Measurements from ENCODE around the gene PLCG2. TPM values are rescaled to one million over a fixed set of nuclear protein-coding genes. Genes with fewer than 3 reads are reported as not detected.

PLCG2 gene
- total RNA-seq, 1 experiment from 2014 or later: 3.9 TPM

DNA sequence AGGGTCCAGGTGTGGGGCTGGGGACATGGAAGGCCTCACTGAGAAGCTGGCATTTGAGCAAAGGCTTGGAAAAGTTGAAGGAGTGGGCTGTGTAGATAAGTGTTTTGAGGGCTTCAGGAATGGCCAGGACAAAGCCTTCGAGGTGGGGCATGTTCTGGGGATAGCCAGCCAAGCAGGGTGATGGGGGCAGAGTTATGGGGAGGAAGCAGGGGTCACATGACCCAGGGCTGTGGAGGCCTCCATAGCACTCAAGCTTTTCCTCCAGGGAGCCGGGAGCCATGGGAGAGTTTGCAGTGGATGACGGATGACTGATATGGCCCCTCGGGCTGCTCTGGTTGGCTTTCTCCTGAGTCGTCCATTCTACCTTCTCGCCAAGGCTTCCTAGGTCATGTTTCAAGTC, 27.6 kb downstream of the PLCG2 start:
- in situ Hi-C loops (cut with HindIII; ENCODE audit: low pct_unique_long_range_greater_than_20kb, low sequenced_read_pairs): no loop called here

DNA sequence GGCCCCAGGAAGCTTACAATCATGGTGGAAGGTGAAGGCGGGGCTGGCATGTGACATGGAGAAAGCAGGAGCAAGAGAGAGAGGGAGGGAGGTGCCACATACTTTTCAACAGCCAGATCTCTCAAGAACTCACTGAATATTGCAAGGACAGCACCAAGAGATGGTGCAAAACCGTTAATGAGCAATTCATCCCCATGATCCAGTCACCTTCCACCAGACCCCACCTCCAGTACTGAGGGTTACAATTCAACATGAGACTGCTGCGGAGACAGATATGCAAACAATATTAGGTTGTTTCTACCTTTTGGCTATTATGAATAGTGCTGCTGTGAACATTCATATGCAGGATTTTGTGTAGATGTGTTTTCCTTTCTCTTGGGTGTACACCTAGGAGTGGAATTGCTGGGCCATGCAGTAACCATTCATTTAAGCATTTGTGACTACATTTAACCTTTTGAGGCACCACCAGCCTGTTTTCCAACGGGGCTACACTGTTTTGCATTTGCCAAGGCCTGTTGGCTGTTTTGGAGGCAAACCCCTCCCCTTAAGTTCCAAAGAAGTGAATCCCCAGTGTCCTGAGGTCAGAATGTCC, 28.8 kb downstream of the PLCG2 start:
- no peak for DNase-seq (ENCODE audit: low read depth)
- in situ Hi-C loops (cut with HindIII; ENCODE audit: low pct_unique_long_range_greater_than_20kb, low sequenced_read_pairs): no loop called here

More for the DNA sequence above, 27.6 kb downstream of the PLCG2 start:
- no peak for DNase-seq (ENCODE audit: low read depth)

DNA sequence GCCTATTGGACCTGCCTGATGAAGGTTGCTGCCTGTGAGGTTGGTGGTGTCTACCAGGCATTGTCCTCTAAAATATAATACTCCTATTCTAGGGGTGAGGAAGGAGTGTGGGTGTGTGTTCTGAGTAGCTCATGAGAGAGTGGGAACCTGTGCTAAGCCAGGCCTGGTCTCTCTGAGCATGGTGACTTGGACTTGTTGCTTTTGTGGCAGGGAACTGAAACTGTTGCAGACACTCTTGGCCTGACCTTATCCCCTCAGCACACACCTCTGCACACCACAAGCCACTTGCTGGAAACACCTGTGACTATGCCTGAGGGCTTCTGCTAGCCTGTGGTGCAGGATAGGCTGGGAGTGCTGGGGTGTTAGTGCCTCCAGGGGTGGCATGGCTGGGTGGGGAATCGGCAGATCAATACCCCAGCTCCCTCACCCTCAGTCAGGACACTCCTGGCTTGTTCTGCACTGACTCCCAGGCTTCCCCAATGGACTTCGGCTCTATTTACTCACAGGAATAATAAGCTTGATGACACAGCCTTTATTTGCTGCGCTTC, 29.9 kb downstream of the PLCG2 start:
- in situ Hi-C loops (cut with HindIII; ENCODE audit: low pct_unique_long_range_greater_than_20kb, low sequenced_read_pairs): no loop called here

DNA sequence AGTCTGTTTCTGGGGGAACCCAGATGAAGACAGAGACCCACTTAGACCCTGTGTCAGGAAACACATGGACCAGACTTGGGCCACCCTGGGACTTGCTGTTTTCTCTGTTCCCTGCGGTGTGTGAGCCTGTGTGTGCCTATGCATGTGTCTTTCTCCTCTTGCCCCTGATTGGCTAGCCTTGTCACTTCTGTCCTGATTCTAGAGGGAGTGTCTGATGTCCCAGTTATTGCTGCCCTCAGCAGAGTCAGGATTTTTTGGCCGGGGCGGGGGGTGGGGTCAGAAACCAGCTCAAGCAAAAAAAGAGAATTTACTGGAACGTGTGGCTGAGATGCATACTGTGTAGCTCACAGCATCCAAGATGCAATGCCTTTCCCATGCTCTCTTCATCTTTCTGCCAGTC, 30.5 kb downstream of the PLCG2 start:
- in situ Hi-C loops (cut with HindIII; ENCODE audit: low pct_unique_long_range_greater_than_20kb, low sequenced_read_pairs): no loop called here
- DNase-seq (ENCODE audit: low read depth): no peak

More for the DNA sequence above, 29.9 kb downstream of the PLCG2 start:
- DNase-seq (ENCODE audit: low read depth): no peak

DNA sequence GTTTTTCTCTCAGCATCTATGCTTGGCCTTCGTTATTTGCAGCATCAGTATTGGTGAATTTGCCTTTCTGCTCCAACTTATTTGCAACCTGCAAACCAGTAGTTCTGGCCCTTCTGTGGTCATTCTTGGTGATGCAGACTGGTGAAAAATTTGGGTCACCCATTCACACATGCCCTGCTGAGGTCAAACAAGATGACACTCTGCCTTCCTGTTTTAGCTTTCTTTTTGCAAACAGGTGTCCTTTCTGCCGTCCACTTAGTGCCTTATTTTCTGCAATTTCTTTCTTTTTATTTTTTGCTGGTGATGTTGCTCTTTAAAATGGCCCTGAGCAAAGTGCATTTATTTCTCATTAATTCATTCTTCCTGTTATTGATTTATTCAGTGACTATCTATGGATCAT, 31.3 kb downstream of the PLCG2 start:
- in situ Hi-C loops (cut with HindIII; ENCODE audit: low pct_unique_long_range_greater_than_20kb, low sequenced_read_pairs): no loop called here
- DNase-seq (ENCODE audit: low read depth): no peak

DNA sequence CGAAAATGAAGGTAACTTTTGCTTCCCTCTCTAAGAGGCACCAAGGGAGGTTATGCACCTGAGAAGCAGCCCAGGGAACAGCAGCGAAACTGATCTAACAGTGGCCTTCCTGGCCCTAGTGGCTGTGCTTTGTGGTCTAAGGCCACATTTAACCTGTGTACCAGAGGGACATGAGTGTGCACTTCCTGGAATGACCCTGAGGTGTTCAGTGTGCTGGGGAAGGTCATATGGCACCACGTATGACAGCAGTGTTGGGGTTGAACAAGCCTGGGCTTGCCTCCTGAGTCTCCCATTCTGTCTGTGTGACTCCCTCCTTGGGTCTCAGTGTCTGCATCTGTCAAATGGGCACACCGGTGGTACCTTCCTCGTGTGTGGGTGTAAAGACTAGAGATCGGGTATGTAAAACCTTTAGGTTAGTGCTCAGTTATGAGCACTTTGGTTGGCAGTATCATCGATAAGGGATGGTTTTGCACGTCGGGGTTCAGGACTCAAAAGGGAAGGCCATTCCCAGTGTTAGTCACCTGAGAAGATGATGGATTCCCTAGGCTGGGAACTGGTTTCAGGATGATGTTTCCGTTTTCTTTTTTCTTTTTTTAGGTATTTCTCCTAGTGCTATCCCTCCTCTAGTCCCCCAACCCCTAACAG, 31.9 kb downstream of the PLCG2 start:
- no peak for DNase-seq (ENCODE audit: low read depth)
- in situ Hi-C loops (cut with HindIII; ENCODE audit: low pct_unique_long_range_greater_than_20kb, low sequenced_read_pairs): no loop called here

DNA sequence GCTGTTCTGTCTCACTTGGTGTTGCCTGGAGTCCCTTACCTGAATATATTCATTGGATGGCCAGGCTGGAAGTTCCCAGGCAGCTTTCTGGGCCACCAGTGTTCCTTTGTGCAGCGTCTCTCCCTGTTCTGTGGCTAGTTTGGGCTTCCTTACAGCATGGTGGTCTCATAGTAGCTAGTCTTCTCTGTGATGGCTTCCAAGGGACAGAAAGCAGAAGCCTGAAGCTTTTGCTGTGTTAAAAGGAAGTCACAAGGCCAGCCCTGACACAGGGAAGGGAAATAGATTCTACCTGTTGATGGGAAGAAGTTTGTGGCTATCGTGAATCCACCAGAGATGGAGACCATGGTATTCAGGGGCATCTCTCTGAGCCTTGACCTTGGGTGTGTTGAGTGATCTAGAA, 34.6 kb downstream of the PLCG2 start:
- no peak for DNase-seq (ENCODE audit: low read depth)
- in situ Hi-C loops (cut with HindIII; ENCODE audit: low pct_unique_long_range_greater_than_20kb, low sequenced_read_pairs): no loop called here

DNA sequence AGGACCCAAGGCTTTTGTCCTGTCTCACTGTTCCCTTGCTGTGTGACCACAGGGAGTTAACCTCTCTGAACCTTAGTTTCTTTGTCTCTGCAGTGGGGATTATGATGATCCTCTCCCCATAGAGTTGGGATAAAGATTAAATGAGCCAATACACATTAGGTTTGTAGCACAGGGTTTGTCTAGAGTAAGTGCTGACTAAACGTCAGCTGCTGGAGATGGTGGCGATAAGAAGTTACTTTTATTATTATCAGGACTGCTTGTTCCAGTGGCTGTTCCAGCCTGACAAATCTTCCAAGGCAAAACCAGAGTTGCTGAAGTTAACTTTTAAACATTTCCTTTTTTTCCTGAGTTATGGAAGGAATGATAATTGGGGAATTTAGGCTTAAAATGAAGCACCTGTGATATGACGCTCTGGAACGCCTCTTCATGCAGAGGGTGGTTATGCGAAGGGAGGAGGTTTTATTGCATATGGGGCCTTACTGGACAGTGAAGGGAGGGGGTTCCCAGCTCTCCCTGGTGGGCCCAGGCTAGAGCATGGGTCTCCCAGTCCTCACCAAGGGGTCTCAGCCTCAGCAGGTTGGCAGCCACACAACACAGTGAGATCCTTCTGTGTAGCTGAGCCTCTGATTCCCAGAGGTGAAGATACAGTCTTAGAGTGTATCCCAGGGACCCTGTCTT, 35.8 kb downstream of the PLCG2 start:
- in situ Hi-C loops (cut with HindIII; ENCODE audit: low pct_unique_long_range_greater_than_20kb, low sequenced_read_pairs): no loop called here
- no peak for DNase-seq (ENCODE audit: low read depth)

DNA sequence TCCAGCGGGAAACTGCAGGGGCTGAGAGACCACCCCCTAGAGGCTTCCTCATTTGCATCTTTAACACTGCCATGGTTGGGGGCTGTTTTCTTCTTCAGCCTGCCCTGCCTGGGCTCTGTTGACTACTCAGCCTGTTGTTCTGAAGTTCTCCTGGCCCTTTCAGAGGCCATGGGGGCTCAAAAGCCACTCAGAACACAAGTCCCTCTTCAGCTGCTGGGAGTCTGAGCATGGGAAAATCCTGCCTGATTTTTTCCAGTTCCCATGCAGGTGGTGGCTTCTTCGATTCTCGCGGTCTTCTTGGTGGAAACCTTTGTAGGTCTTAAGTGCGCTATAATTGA, 36.3 kb downstream of the PLCG2 start:
- DNase-seq (ENCODE audit: low read depth): no peak
- in situ Hi-C loops (cut with HindIII; ENCODE audit: low pct_unique_long_range_greater_than_20kb, low sequenced_read_pairs): no loop called here

DNA sequence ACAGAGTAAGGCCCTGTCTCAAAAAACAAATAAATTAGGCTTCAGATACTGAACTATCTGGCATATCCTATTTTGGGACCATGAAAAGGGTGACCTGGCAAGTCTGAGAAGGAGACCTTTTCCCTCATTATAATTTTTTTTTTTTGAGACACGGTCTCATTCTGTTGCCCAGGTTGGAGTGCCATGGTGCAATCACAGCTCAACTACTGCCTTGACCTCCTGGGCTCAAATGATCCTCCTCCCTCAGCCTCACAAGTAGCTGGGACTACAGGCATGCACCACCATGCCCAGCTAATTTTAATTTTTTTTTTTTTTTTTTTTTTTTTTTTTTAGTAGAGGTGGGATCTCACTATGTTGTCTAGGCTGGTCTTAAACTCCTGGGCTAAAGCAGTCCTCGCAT, 37.3 kb downstream of the PLCG2 start:
- in situ Hi-C loops (cut with HindIII; ENCODE audit: low pct_unique_long_range_greater_than_20kb, low sequenced_read_pairs): no loop called here

DNA sequence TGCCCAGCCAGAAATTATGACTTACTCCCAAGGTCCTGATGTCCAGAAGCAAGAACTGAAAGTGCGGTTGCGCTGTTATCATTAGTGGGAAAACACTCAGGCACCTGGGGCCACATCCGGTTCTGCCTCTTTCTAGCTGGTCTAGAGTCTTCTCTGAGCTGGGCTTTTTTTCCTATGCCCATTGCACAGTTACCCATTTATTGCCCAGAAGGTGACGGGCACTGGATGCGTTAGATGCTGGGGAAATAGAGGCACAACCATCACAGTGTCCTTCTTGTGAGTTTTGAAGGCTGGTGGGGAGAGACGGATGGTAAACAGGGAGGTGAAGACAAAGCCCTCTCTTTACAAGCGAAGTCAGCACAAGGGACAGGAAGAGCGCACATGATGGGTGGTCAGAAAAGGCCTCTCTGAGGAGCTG, 37.7 kb downstream of the PLCG2 start:
- DNase-seq (ENCODE audit: low read depth): no peak
- in situ Hi-C loops (cut with HindIII; ENCODE audit: low pct_unique_long_range_greater_than_20kb, low sequenced_read_pairs): no loop called here

More for the DNA sequence above, 37.3 kb downstream of the PLCG2 start:
- no peak for DNase-seq (ENCODE audit: low read depth)

DNA sequence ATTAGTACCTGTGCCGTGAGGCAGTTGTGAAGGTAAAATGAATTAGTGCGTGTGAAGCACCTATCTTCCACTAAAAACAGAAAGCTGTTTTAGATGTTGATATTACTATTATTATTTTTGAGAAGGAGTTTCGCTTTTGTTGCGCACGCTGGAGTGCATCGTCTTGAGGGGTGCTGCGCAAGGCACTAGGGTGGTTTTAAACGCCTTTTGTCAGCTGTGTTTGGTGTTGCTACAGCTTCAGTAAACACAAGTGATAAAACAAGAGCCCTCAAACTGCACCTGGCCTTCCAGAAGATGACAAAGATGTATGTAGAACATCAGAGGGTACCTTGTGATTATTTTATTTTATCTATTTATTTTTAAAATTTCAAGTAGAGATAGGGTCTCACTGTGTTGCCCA, 38.2 kb downstream of the PLCG2 start:
- in situ Hi-C loops (cut with HindIII; ENCODE audit: low pct_unique_long_range_greater_than_20kb, low sequenced_read_pairs): no loop called here
- DNase-seq (ENCODE audit: low read depth): no peak

DNA sequence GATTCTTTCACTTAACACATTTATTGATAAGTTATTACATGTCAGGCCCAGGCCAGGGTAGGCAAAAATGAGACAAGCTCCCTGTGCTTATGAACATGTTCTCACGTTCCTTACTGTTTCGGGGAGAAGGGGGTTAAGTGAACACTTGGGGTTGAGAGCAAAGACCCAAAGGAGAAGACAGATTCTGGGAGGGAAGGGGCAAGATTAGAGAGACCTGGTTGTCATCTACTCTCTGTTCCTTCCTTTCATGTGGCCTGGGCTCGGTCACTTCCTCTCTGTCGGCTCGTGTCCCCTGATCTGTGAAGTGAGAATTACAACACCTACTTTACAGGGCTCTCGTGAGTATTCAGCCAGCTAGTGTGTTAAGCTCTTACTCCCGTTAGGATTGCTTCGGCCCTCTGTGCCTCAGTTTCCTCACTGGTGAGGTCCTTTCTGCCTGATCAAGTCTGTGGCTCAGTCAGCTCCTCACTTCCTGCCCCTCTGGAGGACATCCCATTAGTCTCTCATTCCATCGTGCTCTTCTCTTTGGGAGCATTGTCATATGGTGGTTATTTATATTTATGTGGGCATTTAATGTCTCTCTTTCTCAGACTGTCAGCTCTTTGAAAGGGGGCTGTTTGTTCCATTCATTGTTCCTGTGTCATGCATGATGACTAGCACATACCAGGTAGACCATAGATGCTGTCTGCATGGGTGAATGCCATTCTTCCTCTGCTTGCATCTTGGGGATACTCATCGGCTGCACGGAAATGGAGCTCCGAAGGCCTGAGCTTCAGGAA, 38.9 kb downstream of the PLCG2 start:
- in situ Hi-C loops (cut with HindIII; ENCODE audit: low pct_unique_long_range_greater_than_20kb, low sequenced_read_pairs): no loop called here
- DNase-seq (ENCODE audit: low read depth): no peak

DNA sequence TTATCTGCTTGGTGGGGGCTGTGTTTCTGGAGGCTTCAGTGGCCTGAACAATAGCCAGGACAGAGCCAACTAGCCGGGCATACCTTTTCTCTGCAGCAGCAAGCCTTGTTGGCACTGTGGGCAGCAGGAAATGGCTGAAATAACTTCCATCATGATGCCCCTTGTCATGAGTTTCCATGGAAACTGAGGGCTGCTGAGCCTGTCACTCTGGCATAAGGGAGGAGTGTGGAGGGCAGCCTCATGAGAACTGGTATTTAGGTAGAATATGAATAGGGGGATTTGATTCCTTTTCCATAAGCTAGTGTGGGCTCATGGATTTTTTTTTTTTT, 39.4 kb downstream of the PLCG2 start:
- in situ Hi-C loops (cut with HindIII; ENCODE audit: low pct_unique_long_range_greater_than_20kb, low sequenced_read_pairs): no loop called here
- no peak for DNase-seq (ENCODE audit: low read depth)

DNA sequence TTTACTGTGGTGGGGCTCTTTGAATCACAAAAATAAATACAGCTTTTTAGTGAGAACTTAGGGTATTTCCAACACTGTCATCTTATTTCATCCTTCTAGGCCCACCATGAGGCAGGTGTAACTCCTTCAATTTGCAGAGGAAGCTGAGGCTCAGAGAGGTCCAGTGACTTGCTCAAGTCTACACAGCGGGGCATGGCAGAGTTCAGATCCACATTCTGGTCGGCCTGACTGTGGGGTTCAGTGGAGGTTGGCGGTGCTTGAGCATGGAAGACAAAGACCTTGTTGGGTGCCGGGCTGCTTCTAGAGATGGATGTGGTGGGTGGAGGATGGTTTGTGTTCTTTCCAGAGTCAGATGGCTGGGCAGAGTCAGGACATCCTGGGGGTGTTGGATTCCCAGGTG, 39.8 kb downstream of the PLCG2 start:
- DNase-seq (ENCODE audit: low read depth): no peak
- in situ Hi-C loops (cut with HindIII; ENCODE audit: low pct_unique_long_range_greater_than_20kb, low sequenced_read_pairs): no loop called here

DNA sequence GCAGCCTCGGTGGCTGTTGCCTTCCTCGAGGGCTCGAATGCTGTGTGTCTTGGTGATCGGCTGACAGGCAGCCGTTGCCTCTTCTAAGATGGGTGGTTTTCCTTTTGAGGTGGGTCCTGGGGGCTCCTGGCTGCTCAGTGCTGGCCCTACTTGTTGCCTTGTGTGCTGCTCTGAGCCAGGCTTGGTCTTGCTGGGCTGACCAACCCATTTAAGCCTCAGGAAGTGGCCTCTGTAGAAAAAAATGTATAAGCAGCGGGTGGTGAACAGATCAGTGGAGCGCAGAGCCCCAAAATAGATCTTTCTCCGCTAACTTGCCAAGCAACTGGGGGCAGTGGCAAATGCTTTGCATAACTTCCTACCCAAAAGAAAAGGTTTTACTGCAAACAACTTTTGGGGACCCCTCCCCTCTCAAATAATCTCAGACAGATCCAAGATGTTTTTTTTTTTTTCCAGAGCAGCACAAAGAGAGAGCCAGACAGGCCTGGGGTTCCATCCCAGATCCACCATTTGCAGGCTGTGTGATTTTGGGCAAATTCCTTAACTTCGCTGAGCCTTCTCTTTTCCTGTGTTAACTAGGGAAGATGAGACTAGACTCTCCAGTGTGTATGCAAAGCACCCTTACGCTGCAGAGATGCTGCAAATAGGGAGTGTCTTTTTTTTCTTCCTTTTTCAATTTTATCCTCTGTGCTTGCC, 42.5 kb downstream of the PLCG2 start:
- in situ Hi-C loops (cut with HindIII; ENCODE audit: low pct_unique_long_range_greater_than_20kb, low sequenced_read_pairs): no loop called here
- no peak for DNase-seq (ENCODE audit: low read depth)

DNA sequence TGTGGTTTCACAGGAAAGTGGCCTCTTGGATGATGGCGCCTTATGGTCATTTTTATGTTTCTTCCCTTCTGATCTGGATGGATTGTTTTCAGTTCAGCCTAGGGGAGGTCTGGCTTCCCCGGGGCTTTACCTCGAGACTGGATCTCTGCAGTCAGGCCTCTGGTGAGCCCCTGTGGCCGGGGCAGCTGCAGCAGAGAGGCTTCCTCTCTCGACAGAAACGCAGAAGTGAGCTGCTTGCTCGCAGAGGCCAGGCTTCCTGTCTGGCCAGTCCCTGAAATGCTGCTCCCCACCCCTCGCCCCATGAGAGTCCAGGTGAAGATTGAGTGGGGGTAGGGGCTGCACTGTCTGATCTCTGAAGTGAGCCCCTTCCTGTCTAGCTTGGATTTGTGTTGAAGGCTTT, 44.0 kb downstream of the PLCG2 start:
- in situ Hi-C loops (cut with HindIII; ENCODE audit: low pct_unique_long_range_greater_than_20kb, low sequenced_read_pairs): no loop called here
- no peak for DNase-seq (ENCODE audit: low read depth)

DNA sequence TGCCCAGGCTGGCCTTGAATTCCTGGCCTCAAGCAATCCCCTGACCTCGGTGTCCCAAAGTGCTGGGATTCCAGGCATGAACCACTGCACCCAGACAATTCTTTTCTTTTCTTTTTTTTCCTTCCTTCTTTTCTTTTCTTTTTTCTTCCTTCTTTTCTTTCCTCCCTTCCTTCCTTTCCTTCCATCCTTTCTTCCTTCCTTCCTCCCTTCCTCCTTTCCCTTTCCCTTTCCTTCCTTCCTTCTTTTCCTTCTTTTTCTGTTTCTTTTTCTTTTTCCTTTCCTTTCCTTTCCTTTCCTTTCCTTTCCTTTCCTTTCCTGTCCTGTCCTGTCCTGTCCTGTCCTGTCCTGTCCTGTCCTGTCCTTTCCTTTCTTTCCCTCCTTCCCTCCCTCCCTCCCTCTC, 44.6 kb downstream of the PLCG2 start:
- in situ Hi-C loops (cut with HindIII; ENCODE audit: low pct_unique_long_range_greater_than_20kb, low sequenced_read_pairs): no loop called here
- no peak for DNase-seq (ENCODE audit: low read depth)

DNA sequence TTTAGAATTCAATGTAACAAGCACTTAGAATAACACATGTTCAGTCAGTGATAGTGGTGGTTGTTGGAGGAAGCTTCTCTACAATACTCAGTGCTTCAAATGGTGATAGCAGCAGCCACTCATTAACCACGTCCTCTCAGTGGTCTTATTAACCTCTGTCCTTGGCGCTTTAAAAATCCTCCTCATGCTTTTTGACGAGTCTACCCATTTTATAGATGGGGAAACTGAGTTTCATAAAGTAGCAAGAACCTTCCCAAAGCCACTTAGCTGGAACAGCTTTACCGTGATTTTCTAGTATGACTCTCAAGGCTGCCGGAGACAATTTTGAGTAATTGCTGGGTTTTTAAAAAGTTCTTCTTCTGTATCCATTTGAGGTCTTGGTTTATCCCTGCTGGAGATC, 47.4 kb downstream of the PLCG2 start:
- in situ Hi-C loops (cut with HindIII; ENCODE audit: low pct_unique_long_range_greater_than_20kb, low sequenced_read_pairs): no loop called here
- no peak for DNase-seq (ENCODE audit: low read depth)

All from Caki2 (cell line).